ENCODE data around the gene ZNF70. TPM values are rescaled to one million over a fixed set of nuclear protein-coding genes. Genes with fewer than 3 reads are reported as not detected.
A peak's percentile ranks its signal among the peaks of the same experiment; 100 is the strongest.

The ZNF70 gene
- total RNA-seq, 2 experiments from 2014 or later: 1.7 TPM

DNA sequence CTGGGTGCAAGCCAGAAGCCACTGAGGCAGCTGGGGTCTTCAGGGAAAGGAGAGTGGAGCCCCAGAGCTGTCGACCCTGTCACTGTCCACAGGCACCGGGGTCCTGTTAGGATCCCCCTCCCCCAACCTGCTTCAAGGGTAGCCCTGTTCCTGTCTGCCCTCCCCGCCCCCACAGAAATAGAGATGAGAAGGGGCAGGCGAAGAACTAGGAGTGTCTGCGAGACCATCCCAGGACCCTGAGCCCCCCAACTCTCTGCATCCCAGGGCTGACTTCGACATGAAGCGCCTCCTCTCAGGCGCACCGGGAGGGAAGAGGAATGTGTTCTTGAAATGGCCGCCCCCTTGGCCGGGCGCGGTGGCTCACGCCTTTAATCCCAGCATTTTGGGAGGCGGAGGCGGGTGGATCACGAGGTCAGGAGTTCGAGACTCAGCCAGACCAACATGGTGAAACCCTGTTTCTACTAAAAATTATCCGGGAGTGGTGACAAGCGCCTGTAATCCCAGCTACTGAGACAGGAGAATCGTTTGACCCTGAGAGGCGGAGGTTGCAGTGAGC is 607 bp upstream of the ZNF70 start:
- CTCF ChIA-PET: interaction anchor here (1.2 to 1.4 kb wide), 2 partner anchors 14 to 17 kb away, joined by 3 read pairs; no protein-coding TSS in a partner anchor
- ATAC-seq: peak; percentile 20
- peak overlapping the region; percentile 79 for H3K27ac Mint-ChIP-seq

GRCh38 chr22:23750367-23750713 is 572 bp downstream of the ZNF70 start:
- CTCF ChIA-PET: interaction anchor here (1.2 to 1.4 kb wide), 2 partner anchors 19 to 53 kb away, joined by 3 read pairs; no protein-coding TSS in a partner anchor
- peak overlapping the region; percentile 46 for H3K27ac Mint-ChIP-seq

More for the DNA sequence above, 607 bp upstream of the ZNF70 start:
- Mint-ChIP-seq H3K36me3 (ENCODE audit: low read depth) (no peaks in the 10 kb centered on the region), H3K27me3 (no peaks in the 10 kb centered on the region), H3K4me3 (peak overlapping the region; percentile 80), H3K4me1 (ENCODE audit: low read depth) (peaks cover 15% of the 10 kb centered on the region), H3K9me3 (no peaks in the 10 kb centered on the region)
- intact Hi-C loops (cut with micrococcal nuclease): no loop called here
- POLR2A ChIA-PET: interaction anchor here (0.8 to 2.7 kb wide), 4 partner anchors 8 to 143 kb away, joined by 3 to 19 read pairs (median 4); partner anchors contain the start of gene C22orf15
- TF ChIP-seq, protein P1, sequence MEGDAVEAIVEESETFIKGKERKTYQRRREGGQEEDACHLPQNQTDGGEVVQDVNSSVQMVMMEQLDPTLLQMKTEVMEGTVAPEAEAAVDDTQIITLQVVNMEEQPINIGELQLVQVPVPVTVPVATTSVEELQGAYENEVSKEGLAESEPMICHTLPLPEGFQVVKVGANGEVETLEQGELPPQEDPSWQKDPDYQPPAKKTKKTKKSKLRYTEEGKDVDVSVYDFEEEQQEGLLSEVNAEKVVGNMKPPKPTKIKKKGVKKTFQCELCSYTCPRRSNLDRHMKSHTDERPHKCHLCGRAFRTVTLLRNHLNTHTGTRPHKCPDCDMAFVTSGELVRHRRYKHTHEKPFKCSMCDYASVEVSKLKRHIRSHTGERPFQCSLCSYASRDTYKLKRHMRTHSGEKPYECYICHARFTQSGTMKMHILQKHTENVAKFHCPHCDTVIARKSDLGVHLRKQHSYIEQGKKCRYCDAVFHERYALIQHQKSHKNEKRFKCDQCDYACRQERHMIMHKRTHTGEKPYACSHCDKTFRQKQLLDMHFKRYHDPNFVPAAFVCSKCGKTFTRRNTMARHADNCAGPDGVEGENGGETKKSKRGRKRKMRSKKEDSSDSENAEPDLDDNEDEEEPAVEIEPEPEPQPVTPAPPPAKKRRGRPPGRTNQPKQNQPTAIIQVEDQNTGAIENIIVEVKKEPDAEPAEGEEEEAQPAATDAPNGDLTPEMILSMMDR (IDR thresholded peaks at IDR 0.05): no peak
- DNase-seq: peak; percentile 47

DNA sequence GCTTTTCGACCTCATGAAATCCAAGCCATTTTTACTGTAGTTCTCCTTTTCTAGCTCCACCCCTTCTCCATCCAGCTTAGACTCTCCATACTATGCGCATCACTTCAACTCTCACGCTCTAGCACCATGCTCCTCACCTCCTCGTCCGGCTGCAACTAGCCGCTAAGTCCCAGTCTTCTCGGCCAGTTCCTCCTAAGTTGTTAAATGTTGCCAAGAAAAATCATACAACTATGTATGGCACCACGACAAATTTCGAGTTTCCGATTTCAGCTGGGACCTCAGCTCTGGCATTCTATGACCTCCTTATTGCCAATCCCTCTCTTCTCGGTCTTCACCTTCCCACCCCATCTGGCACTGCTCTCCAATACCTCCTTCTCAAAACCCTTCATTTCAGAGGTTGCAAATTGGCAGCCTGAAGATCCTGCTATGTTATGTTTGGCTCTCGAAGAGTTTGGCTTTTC is 1.0 kb downstream of the ZNF70 start:
- Mint-ChIP-seq H3K36me3 (ENCODE audit: low read depth) (peaks cover 6% of the 10 kb centered on the region), H3K27me3 (no peaks in the 10 kb centered on the region), H3K4me1 (ENCODE audit: low read depth) (peaks cover 15% of the 10 kb centered on the region), H3K4me3 (peak overlapping the region; percentile 80), H3K9me3 (peaks cover 4% of the 10 kb centered on the region), H3K27ac (no peak overlapping the region)
- ATAC-seq: no peak
- CTCF ChIA-PET: interaction anchor here (0.6 to 1.2 kb wide), 2 partner anchors 53 to 100 kb away, joined by 3 read pairs; no protein-coding TSS in a partner anchor
- TF ChIP-seq, protein P1 (IDR thresholded peaks at IDR 0.05): no peak
- POLR2A ChIA-PET: interaction anchor here (1.1 to 2.7 kb wide), 2 partner anchors 13 to 17 kb away, joined by 3 to 19 read pairs; partner anchors contain the start of gene C22orf15
- intact Hi-C loops (cut with micrococcal nuclease): no loop called here
- no peak for DNase-seq

More at GRCh38 chr22:23750367-23750713, 572 bp downstream of the ZNF70 start:
- ATAC-seq (no peak), DNase-seq (no peak)
- TF ChIP-seq, protein P1 (IDR thresholded peaks at IDR 0.05): no peak
- peaks cover 15% of the 10 kb centered on the region for H3K4me1 Mint-ChIP-seq (ENCODE audit: low read depth)
- peaks cover 3% of the 10 kb centered on the region for H3K36me3 Mint-ChIP-seq (ENCODE audit: low read depth)
- intact Hi-C loops (cut with micrococcal nuclease): no loop called here
- POLR2A ChIA-PET: interaction anchor here (1.1 to 2.7 kb wide), 3 partner anchors 10 to 17 kb away, joined by 3 to 19 read pairs (median 5); partner anchors contain the start of gene C22orf15
- H3K9me3 Mint-ChIP-seq: no peaks in the 10 kb centered on the region
- H3K27me3 Mint-ChIP-seq: no peaks in the 10 kb centered on the region
- H3K4me3 Mint-ChIP-seq: peak overlapping the region; percentile 80

GRCh38 chr22:23745791-23746190 is 5.1 kb downstream of the ZNF70 start:
- TF ChIP-seq, protein P1 (IDR thresholded peaks at IDR 0.05): no peak
- CTCF ChIA-PET: interaction anchor here (1.2 kb wide), 1 partner anchor 26 kb away, joined by 3 read pairs; no protein-coding TSS in a partner anchor
- H3K4me1 Mint-ChIP-seq (ENCODE audit: low read depth): peaks cover 10% of the 10 kb centered on the region
- no peak for DNase-seq
- no peak for ATAC-seq
- peaks cover 11% of the 10 kb centered on the region for H3K9me3 Mint-ChIP-seq
- intact Hi-C loops (cut with micrococcal nuclease): no loop called here
- peaks cover 24% of the 10 kb centered on the region for H3K36me3 Mint-ChIP-seq (ENCODE audit: low read depth)
- POLR2A ChIA-PET: no interaction called here
- no peak overlapping the region for H3K4me3 Mint-ChIP-seq
- no peaks in the 10 kb centered on the region for H3K27me3 Mint-ChIP-seq
- H3K27ac Mint-ChIP-seq: no peak overlapping the region

DNA sequence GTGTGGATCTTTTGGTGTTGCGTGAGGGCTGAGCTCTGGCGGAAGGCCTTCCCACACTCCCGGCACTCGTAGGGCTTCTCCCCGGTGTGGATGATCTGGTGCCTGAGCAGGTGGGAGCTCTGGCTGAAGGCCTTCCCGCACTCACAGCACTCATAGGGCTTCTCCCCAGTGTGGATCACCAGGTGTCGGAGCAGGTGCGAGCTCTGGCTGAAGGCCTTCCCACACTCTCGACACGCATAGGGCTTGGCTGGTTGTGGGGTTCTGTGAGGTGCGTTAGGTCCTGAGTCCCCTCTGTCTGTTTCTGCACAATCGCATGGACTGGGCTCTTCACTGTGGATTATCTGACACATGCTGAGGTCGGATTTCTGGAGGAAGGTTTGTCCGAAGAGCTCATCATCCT is 6.4 kb downstream of the ZNF70 start:
- ATAC-seq (no peak), DNase-seq (no peak)
- intact Hi-C loops (cut with micrococcal nuclease): no loop called here
- Mint-ChIP-seq H3K4me1 (ENCODE audit: low read depth) (no peaks in the 10 kb centered on the region), H3K9me3 (peaks cover 11% of the 10 kb centered on the region), H3K27me3 (no peaks in the 10 kb centered on the region), H3K36me3 (ENCODE audit: low read depth) (peaks cover 24% of the 10 kb centered on the region), H3K27ac (no peak overlapping the region), H3K4me3 (no peak overlapping the region)
- ChIA-PET CTCF (interaction anchor here (1.2 kb wide), 1 partner anchor 27 kb away, joined by 3 read pairs; no protein-coding TSS in a partner anchor), POLR2A (interaction anchor here (1.7 kb wide), 1 partner anchor 27 kb away, joined by 6 read pairs; no protein-coding TSS in a partner anchor)
- TF ChIP-seq, protein P1 (IDR thresholded peaks at IDR 0.05): no peak

Data from activated CD8-positive, alpha-beta T cell treated with anti-CD3 and anti-CD28 coated beads for 36 hours (primary cell).